Upper lobe of left lung (tissue), 6 donors: ENCODE results near the gene KCNJ9. TPM values are rescaled to one million over a fixed set of nuclear protein-coding genes. Genes with fewer than 3 reads are reported as not detected.
A peak's percentile ranks its signal among the peaks of the same experiment; 100 is the strongest.

Source experiments
- ATAC-seq, 2 donors: fragments of 200-7000 bp; cut with Tn5 transposase; one replicate each; pipeline ENCODE4 v1.9.1; 2022; ENCODE audit warnings: mild to moderate bottlenecking in 2 of 2, moderate library complexity in 2 of 2; ENCODE audit not compliant: low FRiP score in 2 of 2
- DNase-seq, 2 donors: peaks; one replicate each; pipeline ENCODE4 v3.0.0-alpha.2; 2019 to 2020
- H3K27ac ChIP-seq, 4 donors: fragments of 200-600 bp; sonication (generic); one replicate each; pipeline ENCODE4 v1.5.1; 2016 to 2019
- H3K27me3 ChIP-seq, 4 donors: fragments of 200-600 bp; sonication (generic); one replicate each; pipeline ENCODE4 v1.5.1; 2017 to 2019
- H3K36me3 ChIP-seq, 4 donors: fragments of 200-600 bp; sonication (generic); one replicate each; pipeline ENCODE4 v1.5.1; 2016 to 2019
- H3K4me1 ChIP-seq, 4 donors: fragments of 200-600 bp; sonication (generic); one replicate each; pipeline ENCODE4 v1.5.1; 2018 to 2019
- H3K4me3 ChIP-seq, 4 donors: fragments of 200-600 bp; sonication (generic); one replicate each; pipeline ENCODE4 v1.5.1; 2017 to 2019; ENCODE audit warnings: mild to moderate bottlenecking in 2 of 4, moderate library complexity in 1 of 4
- H3K9me3 ChIP-seq, 4 donors: fragments of 200-600 bp; sonication (generic); one replicate each; pipeline ENCODE4 v1.5.1; 2018 to 2019
- CTCF ChIP-seq, 6 experiments: fragments of 450-650 bp in 4 of 6; fragments of 200-600 bp in 2 of 6; sonication (generic) in 2 of 6; IDR thresholded peaks; one replicate each; pipeline ENCODE4 v1.5.1; 2016 to 2019; ENCODE audit warnings: antibody characterized with exemption in 6 of 6
- EP300 ChIP-seq, 4 donors: sonication (generic); formaldehyde crosslinking; IDR thresholded peaks; one replicate each; pipeline ENCODE4 v1.5.1; 2017; ENCODE audit warnings: antibody characterized with exemption in 4 of 4, control low read depth in 2 of 4
- POLR2A ChIP-seq, 4 donors: fragments of 450-650 bp; IDR thresholded peaks; one replicate each; pipeline ENCODE4 v1.5.1; 2016 to 2017; ENCODE audit warnings: antibody characterized with exemption in 4 of 4, mild to moderate bottlenecking in 2 of 4
- POLR2AphosphoS5 ChIP-seq, 2 donors: sonication (generic); formaldehyde crosslinking; IDR thresholded peaks; one replicate each; pipeline ENCODE4 v1.5.1; 2017; ENCODE audit warnings: antibody characterized with exemption in 2 of 2
- WGBS, 2 donors: methylation state at CpG; one replicate each; pipeline ENCODE4 v1.1.5; 2017 to 2018; 5-methylcytosine and 5-hydroxymethylcytosine counted together
- total RNA-seq, 6 donors: library from RNA; depleted of rRNA in 4 of 6; stranded (reverse); fragments of >200 nt in 4 of 6; gene quantifications; one replicate each; pipeline versions ENCODE4 v1.1.0 to v1.2.1, GENCODE V29; 2016 to 2021
- donor health status: DM: no; HTN: no; CAD: no; lungs with moderate emphysema.
- donor health status: DM: no; HTN: yes; CAD: no; lungs with severe emphysema.

Gene KCNJ9
- total RNA-seq, 6 donors from 2014 or later = not detected

GRCh38 chr1:160080381-160081100, 797 bp upstream of the KCNJ9 start:
- H3K4me1 ChIP-seq = peaks cover 0 to 12% (median 8%) of the 10 kb centered on the region in 4 donors
- H3K27ac ChIP-seq = no peak overlapping the region
- no peaks in the 10 kb centered on the region for H3K36me3 ChIP-seq
- WGBS, 2 donors = 56 to 60% methylated on average over 6 of the region's 6 CpGs
- H3K27me3 ChIP-seq = peaks cover 0 to 20% (median 9%) of the 10 kb centered on the region in 4 donors
- H3K4me3 ChIP-seq = no peak overlapping the region
- TF ChIP-seq EP300 (IDR thresholded peaks at IDR 0.05) = no peak
- TF ChIP-seq POLR2AphosphoS5 (IDR thresholded peaks at IDR 0.05) = no peak
- H3K9me3 ChIP-seq = no peaks in the 10 kb centered on the region
- no peak for DNase-seq
- no peak for ATAC-seq

- Histone ChIP-seq H3K27ac (no peak overlapping the region), H3K4me3 (no peak overlapping the region), H3K4me1 (peaks cover 0 to 12% (median 8%) of the 10 kb centered on the region in 4 donors), H3K36me3 (no peaks in the 10 kb centered on the region), H3K27me3 (peaks cover 0 to 20% (median 9%) of the 10 kb centered on the region in 4 donors), H3K9me3 (no peaks in the 10 kb centered on the region)
- DNase-seq = no peak
- 58 to 78% methylated on average over 2 of the region's 2 CpGs for WGBS, 2 donors
- TF ChIP-seq EP300 (IDR thresholded peaks at IDR 0.05) (no peak), POLR2A (IDR thresholded peaks at IDR 0.05) (no peak), CTCF (IDR thresholded peaks at IDR 0.05) (no peak), POLR2AphosphoS5 (IDR thresholded peaks at IDR 0.05) (no peak)
- ATAC-seq = no peak
Measured at GRCh38 chr1:160082487-160082886, 1.1 kb downstream of the KCNJ9 start.

- Histone ChIP-seq H3K9me3 (no peaks in the 10 kb centered on the region), H3K36me3 (no peaks in the 10 kb centered on the region), H3K4me1 (peaks cover 0 to 12% (median 8%) of the 10 kb centered on the region in 4 donors), H3K27me3 (peaks cover 0 to 20% (median 9%) of the 10 kb centered on the region in 4 donors), H3K27ac (no peak overlapping the region), H3K4me3 (no peak overlapping the region)
- whole genome bisulfite sequencing, 2 donors = 68 to 86% methylated on average over 3 of the region's 3 CpGs
- DNase-seq (no peak), ATAC-seq (no peak)
- TF ChIP-seq POLR2AphosphoS5 (IDR thresholded peaks at IDR 0.05) (no peak), POLR2A (IDR thresholded peaks at IDR 0.05) (no peak), CTCF (IDR thresholded peaks at IDR 0.05) (no peak), EP300 (IDR thresholded peaks at IDR 0.05) (no peak)
Measured at GRCh38 chr1:160082926-160083325, 1.6 kb downstream of the KCNJ9 start.

- no peaks in the 10 kb centered on the region for H3K9me3 ChIP-seq
- WGBS, 2 donors = 39 to 45% methylated on average over 55 to 88 of the region's 96 CpGs
- peaks cover 0 to 9% (median 8%) of the 10 kb centered on the region in 4 donors for H3K4me1 ChIP-seq
- H3K36me3 ChIP-seq = peaks cover 0 to 5% (median under 1%) of the 10 kb centered on the region in 4 donors
- DNase-seq = peak; percentile 79 to 92
- no peak for TF ChIP-seq POLR2AphosphoS5 (IDR thresholded peaks at IDR 0.05)
- no peak for TF ChIP-seq EP300 (IDR thresholded peaks at IDR 0.05)
- TF ChIP-seq POLR2A (IDR thresholded peaks at IDR 0.05) = no peak
- TF ChIP-seq CTCF (IDR thresholded peaks at IDR 0.05) = peak; percentile 23 to 85 (median 68)
- peak; percentile 47 to 74 for ATAC-seq
- H3K27ac ChIP-seq = no peak overlapping the region
- H3K27me3 ChIP-seq = peaks cover 0 to 18% (median 9%) of the 10 kb centered on the region in 4 donors
- H3K4me3 ChIP-seq = peak overlapping the region in 3 of 4 donors; percentile 21 to 42 (median 41)
Measured at GRCh38 chr1:160083968-160084770, 2.8 kb downstream of the KCNJ9 start.

- ATAC-seq = no peak
- DNase-seq = no peak
- Histone ChIP-seq H3K27me3 (peaks cover 0 to 18% (median 9%) of the 10 kb centered on the region in 4 donors), H3K4me3 (no peak overlapping the region), H3K4me1 (peaks cover 0 to 9% (median 8%) of the 10 kb centered on the region in 4 donors), H3K27ac (no peak overlapping the region), H3K9me3 (no peaks in the 10 kb centered on the region), H3K36me3 (peaks cover 0 to 10% (median 4%) of the 10 kb centered on the region in 4 donors)
- no peak for TF ChIP-seq POLR2AphosphoS5 (IDR thresholded peaks at IDR 0.05)
- TF ChIP-seq EP300 (IDR thresholded peaks at IDR 0.05) = no peak
- TF ChIP-seq POLR2A (IDR thresholded peaks at IDR 0.05) = no peak
- no peak for TF ChIP-seq CTCF (IDR thresholded peaks at IDR 0.05)
- WGBS, 2 donors = 87 to 89% methylated on average over 30 of the region's 30 CpGs
Measured at GRCh38 chr1:160084771-160085321, 3.5 kb downstream of the KCNJ9 start.
